Measurements from ENCODE around the gene TACC2. TPM values are rescaled to one million over a fixed set of nuclear protein-coding genes. Genes with fewer than 3 reads are reported as not detected.

Gene TACC2
- total RNA-seq, 1 donor from 2014 or later, result 400 TPM

DNA sequence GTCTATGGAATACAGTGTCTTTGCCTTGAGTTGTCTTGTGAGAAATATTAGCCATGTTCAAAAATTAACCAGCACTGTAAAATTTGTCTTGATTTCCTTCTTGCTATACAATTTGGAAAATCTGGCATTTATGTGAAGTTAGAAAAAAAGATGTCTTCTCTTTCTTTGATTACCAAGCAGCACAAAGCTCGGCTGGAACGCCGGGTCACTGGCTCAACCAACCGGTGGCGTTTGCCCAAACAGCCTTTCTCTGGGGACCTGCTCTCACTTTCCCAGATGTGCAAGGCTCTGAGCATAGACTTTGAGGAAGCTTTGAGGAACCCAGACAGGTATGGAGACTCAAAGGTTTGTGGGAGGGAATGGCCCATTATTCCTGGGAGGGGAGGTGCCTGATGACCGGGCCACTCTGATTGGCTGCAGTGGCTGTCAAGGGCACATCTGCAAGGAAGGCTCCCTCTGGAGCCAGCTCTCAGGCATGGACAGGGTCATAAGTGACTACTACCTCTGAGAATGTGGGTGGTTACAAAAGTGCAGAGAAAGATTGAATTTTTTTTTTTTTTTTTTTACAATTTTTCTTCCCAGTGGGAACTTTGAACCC, 287.7 kb downstream of the TACC2 start:
- no peak for DNase-seq
- no peaks in the 10 kb centered on the region for H3K36me3 ChIP-seq
- H3K4me1 ChIP-seq, result peaks cover 6% of the 10 kb centered on the region
- no peak overlapping the region for H3K27ac ChIP-seq (replicated peaks)
- TF ChIP-seq, protein P1, sequence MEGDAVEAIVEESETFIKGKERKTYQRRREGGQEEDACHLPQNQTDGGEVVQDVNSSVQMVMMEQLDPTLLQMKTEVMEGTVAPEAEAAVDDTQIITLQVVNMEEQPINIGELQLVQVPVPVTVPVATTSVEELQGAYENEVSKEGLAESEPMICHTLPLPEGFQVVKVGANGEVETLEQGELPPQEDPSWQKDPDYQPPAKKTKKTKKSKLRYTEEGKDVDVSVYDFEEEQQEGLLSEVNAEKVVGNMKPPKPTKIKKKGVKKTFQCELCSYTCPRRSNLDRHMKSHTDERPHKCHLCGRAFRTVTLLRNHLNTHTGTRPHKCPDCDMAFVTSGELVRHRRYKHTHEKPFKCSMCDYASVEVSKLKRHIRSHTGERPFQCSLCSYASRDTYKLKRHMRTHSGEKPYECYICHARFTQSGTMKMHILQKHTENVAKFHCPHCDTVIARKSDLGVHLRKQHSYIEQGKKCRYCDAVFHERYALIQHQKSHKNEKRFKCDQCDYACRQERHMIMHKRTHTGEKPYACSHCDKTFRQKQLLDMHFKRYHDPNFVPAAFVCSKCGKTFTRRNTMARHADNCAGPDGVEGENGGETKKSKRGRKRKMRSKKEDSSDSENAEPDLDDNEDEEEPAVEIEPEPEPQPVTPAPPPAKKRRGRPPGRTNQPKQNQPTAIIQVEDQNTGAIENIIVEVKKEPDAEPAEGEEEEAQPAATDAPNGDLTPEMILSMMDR (IDR thresholded peaks at IDR 0.05; ENCODE audit: borderline replicate concordance), result no peak
- no peaks in the 10 kb centered on the region for H3K9me3 ChIP-seq (replicated peaks)
- intact Hi-C loops (cut with micrococcal nuclease), result no loop called here
- H3K27me3 ChIP-seq (ENCODE audit: low read depth), result no peaks in the 10 kb centered on the region
- no peak overlapping the region for H3K4me3 ChIP-seq

DNA sequence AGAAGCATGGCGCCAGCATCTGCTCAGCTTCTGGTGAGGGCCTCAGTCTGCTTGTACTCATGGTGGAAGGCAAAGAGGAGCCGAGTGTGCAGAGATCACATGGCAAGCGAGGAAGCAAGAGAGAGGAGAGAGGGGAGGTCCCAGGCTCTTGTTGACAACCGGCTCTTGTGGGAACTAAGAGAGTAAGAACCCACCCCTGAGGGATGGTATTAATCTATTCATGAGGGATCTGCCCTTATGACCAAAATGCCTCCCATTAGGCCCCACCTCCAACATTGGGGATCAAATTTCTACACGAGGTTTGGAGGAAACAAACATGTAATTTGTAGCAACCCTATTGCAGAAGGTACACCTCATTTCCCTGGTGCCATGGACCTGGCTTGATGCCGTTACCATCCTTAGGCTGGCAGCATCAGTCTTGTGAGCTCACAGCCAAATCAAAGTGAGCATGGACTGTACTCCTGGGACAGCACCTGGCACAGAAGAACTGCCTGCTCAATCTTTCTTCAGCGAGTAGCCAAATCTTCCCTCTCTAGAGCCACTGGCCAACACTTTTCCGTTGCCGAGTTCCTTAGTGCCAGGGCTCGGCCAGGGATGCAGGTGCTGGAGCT, 288.7 kb downstream of the TACC2 start:
- Histone ChIP-seq H3K27ac (replicated peaks) (no peak overlapping the region), H3K4me3 (no peak overlapping the region), H3K36me3 (no peaks in the 10 kb centered on the region), H3K4me1 (peaks cover 6% of the 10 kb centered on the region), H3K9me3 (replicated peaks) (no peaks in the 10 kb centered on the region), H3K27me3 (ENCODE audit: low read depth) (no peaks in the 10 kb centered on the region)
- TF ChIP-seq, protein P1 (IDR thresholded peaks at IDR 0.05; ENCODE audit: borderline replicate concordance), result no peak
- intact Hi-C loops (cut with micrococcal nuclease), result no loop called here
- DNase-seq, result no peak

DNA sequence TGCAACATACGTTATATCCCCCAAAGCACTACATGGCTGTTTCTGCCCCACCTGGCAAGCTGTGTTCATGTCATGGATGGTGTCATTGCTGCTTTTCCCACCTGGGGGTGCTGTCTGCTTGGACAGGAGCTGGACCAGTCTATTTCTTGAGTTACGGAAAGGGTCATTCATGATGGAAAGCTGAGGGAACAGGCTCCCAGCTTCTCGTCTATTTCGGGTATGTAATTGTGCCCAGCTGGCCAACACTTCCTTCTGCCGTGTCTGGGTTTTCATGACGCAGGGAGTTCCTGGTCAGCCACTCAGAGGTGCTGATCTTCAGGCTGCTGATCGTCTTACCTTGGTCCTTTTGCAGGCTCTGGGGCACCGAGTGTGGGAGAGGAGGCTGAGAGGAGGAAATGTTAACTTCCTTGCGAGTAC, 290.8 kb downstream of the TACC2 start:
- intact Hi-C loops (cut with micrococcal nuclease), result no loop called here
- Histone ChIP-seq H3K9me3 (replicated peaks) (no peaks in the 10 kb centered on the region), H3K4me3 (no peak overlapping the region), H3K27me3 (ENCODE audit: low read depth) (no peaks in the 10 kb centered on the region), H3K4me1 (peaks cover 6% of the 10 kb centered on the region), H3K36me3 (no peaks in the 10 kb centered on the region), H3K27ac (replicated peaks) (no peak overlapping the region)
- peak; percentile 38 for DNase-seq
- TF ChIP-seq, protein P1 (IDR thresholded peaks at IDR 0.05; ENCODE audit: borderline replicate concordance), result peak; percentile 74

DNA sequence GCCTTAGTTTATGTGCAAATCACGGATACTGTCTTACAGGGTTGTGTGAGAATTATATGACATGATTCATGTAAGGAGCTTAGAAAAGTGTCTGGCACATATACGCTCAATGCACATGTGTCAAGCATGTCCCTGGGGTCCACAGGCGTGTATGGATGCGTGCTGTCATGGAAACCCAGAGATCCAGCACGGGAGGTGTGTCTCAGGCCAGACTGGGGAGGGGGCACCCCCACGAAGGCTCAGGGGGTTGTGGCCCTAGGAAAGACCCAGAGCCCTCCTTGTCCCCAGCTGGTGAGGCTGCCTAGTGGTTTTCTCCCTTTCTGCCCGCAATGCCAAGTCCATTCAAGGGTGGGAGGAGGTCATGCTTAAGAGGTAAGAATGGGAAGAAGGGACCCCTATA, 291.2 kb downstream of the TACC2 start:
- no peaks in the 10 kb centered on the region for H3K27me3 ChIP-seq (ENCODE audit: low read depth)
- peaks cover 6% of the 10 kb centered on the region for H3K4me1 ChIP-seq
- TF ChIP-seq, protein P1 (IDR thresholded peaks at IDR 0.05; ENCODE audit: borderline replicate concordance), result no peak
- H3K36me3 ChIP-seq, result no peaks in the 10 kb centered on the region
- DNase-seq, result no peak
- no peak overlapping the region for H3K27ac ChIP-seq (replicated peaks)
- no peaks in the 10 kb centered on the region for H3K9me3 ChIP-seq (replicated peaks)
- H3K4me3 ChIP-seq, result no peak overlapping the region
- intact Hi-C loops (cut with micrococcal nuclease), result no loop called here

DNA sequence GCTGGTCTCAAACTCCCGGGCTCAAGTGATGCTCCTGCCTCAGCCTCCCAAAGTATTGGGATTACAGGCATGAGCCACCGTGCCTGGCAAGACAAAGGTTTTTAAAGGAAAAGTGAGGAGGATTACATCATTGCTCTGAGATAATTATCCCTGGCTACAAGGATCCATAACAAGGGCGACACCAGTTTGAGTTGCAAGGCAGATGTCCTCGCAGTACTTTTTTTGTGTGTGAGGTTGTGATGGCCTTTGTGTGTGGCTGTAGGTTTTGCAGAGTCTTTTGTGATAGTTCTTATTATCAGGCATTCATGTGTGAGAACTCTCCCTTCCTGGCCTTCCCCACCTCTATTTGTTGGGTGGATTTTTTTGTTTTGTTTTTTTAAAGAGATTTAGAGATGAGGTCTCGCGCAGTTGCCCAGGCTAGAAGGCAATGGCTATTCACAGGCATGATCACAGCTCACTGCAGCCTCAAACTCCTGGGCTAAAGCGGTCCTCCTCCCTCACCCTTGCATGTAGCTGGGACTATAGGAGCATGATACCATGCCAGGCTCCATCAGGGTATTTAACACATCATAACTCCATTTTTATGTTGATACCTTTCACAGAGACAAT, 292.2 kb downstream of the TACC2 start:
- H3K27me3 ChIP-seq (ENCODE audit: low read depth), result no peaks in the 10 kb centered on the region
- intact Hi-C loops (cut with micrococcal nuclease), result no loop called here
- H3K36me3 ChIP-seq, result no peaks in the 10 kb centered on the region
- TF ChIP-seq, protein P1 (IDR thresholded peaks at IDR 0.05; ENCODE audit: borderline replicate concordance), result no peak
- H3K9me3 ChIP-seq (replicated peaks), result no peaks in the 10 kb centered on the region
- H3K4me3 ChIP-seq, result no peak overlapping the region
- DNase-seq, result no peak
- peaks cover 6% of the 10 kb centered on the region for H3K4me1 ChIP-seq
- no peak overlapping the region for H3K27ac ChIP-seq (replicated peaks)
